Epidermal melanocyte (primary cell): ENCODE data around the gene FSTL5.

Source experiments
- DNase-seq: peaks from one replicate; pipeline ENCODE4 v3.0.0; 2011; ENCODE audit warnings: low spot score; ENCODE audit not compliant: insufficient read length

Gene FSTL5

GRCh38 chr4:161583549-161583948 lies 580.3 kb downstream of the FSTL5 start:
- no peak for DNase-seq

GRCh38 chr4:161581262-161582230 lies 582.3 kb downstream of the FSTL5 start:
- DNase-seq, result no peak

DNA sequence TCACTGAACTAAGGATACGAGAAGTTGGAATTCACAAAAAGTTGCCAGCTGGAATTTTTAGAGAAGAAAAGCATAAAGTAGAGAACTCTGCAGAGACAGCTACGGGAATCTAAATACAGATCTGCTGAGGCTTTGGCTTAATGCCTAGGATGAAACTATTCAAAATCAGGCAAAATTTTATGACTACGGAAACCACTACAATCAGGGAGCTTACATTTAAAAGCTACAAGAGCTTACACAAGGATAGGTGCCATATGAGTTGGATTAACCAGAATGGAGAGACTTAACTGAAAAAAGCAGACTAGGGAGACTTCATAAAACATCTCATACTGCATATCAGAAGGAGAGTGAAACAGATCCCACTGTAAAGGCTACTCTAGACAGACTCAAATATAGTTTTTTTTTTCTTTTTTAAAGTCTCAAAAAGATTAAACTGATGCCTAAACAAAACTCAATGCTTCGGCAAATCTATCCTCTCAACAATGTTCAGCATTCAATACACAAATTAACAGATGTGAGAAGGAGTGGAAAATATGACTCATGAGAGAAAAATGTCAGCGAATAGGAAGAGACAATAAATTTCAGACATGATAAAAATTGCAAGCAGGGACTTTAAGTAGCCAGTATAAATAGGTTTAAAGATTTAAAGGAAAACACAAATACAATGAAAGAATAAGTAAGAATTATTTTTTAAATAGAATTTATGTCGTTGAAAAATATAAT lies 586.1 kb downstream of the FSTL5 start:
- peak; percentile 31 for DNase-seq

DNA sequence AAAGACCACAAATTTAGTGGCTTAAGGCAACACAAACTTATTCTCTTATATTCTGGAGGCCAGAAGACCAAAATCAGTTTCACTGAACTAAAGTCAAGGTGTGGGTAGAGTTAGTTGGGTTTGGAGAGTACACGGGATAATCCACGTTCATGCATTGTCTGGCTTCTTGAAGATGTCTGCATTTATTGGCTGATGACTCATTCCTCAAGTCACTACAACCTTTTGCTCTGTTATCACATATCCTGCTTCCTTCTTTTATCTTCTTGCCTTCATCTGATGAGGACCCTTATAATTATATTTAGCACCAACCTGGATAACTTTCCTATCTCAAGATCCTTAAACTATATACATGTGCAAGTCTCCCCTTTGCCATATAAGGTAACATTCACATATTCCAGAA lies 590.0 kb downstream of the FSTL5 start:
- no peak for DNase-seq

DNA sequence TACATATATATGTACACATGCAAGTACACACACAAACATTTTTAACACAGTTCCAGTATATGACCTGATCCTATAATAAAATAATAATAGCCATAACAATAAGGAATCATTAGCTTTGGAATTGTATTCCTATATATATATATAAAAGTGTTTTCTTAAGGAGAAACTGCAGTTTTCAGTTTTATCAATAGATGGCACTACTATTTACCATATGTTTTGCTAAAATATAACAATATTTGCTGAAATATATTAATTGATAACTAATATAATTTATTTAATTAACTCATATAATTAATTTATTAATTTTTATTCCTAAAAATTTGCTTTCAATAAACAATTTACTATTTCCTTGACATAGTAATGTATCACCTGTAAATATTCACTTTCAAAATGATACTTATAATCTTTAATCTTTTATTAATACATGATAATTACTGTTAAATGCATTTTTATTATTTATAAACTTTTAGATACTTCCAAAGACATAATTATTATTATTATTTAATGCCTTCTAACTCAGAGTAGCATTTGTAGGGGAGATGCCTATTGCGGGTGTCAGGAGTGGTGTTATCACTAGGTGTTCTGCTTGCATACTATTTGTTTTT lies 599.5 kb downstream of the FSTL5 start:
- no peak for DNase-seq

GRCh38 chr4:161555689-161556660 lies 607.8 kb downstream of the FSTL5 start:
- DNase-seq, result no peak

- DNase-seq, result no peak
Observed at GRCh38 chr4:161554372-161554990, 609.3 kb downstream of the FSTL5 start.

DNA sequence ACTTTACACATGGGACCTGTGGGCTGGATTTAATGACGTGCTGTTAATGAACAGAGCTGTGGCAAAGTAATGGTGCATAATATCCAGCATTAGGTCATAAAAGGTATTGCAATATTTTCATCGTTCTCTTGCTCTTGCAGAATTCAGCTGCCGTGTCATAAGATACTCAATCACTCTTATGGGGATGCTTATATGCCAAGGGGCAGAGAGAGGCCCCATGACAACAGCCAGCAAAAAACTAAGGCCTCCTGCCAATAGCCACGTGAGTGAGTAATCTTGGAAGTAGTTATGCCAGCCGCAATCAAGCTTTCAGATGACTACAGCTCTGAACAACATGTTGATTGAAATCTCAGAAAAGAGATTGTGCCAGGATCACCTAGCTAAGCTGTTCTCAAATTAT lies 616.9 kb downstream of the FSTL5 start:
- no peak for DNase-seq

DNA sequence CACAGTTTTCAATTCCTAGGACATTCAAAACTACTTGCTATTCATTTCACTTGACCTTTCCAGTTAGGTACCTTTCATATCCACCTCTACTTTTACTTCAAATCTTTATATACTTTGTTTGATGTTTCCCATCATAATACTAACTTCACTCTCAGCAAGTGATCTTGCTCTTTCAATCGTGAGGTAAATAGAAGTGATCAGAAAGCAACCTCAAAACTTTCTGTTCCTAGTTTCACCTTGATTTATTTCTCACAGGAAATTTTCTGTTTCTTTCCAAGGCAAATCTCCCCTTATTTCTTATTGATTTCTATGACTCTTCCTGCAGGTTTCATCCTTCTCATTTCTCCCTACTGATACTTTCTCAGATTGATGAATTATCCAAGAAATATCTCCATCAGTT lies 623.5 kb downstream of the FSTL5 start:
- DNase-seq, result no peak

DNA sequence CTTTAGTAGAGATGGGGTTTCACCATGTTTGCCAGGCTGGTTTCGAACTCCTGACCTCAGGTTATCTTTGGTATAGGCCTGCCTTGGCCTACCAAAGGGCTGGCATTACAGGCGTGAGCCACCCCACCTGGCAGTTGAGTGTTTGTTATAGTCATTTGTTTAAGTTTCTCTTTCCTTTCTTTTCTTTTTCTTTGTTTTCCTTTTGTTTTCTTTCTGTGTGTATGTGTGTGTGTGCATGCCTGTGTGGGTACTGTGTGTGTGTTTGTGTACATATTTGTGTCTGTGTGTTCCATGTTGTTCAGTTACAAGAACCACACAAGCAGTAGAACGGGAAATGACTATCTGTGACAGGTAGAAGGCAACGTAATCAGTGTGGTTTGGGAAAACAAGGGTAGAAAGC lies 624.9 kb downstream of the FSTL5 start:
- DNase-seq, result no peak

DNA sequence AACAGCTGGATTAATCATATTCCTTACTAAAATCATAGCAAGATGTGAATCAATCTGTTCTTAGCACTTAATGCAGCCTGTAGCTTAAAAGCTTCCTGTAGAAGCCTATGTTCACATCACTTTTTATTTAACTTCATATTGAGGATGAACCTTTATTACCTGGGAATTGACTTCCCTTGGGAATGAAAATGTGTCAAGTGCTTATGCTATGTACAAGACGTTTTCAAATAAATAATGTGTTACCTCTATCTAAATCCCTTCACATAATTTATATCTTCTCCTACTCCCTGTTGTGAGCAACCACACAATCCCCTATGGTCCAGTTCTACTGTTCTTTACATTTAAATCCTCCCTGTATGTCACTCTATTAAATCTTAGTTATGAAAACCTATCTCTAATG lies 633.1 kb downstream of the FSTL5 start:
- no peak for DNase-seq

DNA sequence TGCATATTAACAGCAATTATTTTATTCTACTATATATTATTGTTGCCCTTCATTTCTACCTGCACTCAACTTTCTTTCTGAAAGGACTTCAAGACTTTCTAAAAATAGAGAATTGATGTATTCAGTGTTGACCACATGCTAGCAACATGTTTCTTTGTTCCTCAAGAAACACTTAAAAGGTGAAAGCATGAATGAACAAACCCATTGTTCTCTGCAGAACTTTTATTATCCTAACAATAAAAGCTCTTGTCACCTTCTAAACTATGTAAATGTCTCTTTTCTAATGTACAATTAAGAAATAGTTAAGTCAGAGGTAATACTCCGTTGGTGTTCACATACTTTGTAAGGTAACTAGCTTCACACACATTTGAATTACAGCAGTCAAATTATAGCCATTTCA lies 638.7 kb downstream of the FSTL5 start:
- no peak for DNase-seq

GRCh38 chr4:161522031-161522430 lies 641.8 kb downstream of the FSTL5 start:
- no peak for DNase-seq

DNA sequence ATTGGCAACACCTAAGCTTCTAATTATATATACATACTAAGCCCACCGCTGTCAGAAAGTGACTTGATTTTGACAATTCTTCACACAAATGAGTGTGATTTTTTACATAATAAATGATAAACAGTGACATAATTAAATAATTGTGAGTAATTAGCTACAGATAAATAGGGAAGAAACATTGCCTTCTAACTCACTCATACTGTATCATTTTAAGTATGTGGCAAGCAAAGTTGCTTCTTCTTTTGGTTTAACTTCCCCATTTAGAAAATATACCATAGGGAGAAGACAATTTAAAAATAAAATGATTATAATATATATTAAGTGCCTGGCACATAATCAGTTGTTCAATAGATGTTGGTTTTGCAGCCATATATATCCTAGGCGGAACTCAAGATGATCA lies 644.2 kb downstream of the FSTL5 start:
- no peak for DNase-seq

GRCh38 chr4:161517941-161518340 lies 645.9 kb downstream of the FSTL5 start:
- no peak for DNase-seq

DNA sequence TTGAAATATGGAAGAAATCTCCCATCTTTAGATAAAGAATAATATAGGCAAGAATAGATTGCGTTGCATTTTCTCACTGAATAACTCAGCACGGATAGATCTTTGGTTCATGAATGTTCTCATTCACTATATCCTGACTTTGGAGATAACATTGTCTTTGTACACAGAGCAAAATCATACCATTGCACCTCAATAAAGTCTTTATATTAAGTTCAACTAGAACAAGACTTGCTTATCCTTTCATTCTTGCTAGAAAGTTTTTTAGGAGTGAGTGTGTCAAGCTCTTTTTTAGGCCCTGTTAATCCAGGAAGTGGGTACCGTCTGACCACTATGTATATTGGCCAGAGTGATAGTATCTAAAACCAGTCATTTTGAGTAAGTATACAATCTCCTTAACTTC lies 658.7 kb downstream of the FSTL5 start:
- no peak for DNase-seq

DNA sequence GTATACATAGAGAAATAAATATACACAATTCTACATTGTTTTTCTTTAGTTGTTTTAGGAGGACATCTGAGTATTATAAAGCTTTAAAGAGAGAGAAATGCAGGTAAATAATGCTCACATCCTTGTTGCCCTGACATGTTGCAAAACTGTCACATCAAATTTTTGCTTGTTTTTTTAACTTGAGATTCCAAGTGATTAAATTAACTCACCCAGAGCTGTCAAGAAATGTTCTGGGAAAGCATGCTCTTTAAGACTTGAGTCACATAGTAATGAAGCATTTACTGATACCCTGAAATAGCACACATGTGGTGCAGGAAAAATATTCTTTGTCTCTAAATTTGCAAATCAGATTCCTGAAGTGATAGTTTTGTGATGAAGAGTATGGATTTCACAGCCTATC lies 665.6 kb downstream of the FSTL5 start:
- no peak for DNase-seq

GRCh38 chr4:161486461-161486860 lies 677.3 kb downstream of the FSTL5 start:
- no peak for DNase-seq

DNA sequence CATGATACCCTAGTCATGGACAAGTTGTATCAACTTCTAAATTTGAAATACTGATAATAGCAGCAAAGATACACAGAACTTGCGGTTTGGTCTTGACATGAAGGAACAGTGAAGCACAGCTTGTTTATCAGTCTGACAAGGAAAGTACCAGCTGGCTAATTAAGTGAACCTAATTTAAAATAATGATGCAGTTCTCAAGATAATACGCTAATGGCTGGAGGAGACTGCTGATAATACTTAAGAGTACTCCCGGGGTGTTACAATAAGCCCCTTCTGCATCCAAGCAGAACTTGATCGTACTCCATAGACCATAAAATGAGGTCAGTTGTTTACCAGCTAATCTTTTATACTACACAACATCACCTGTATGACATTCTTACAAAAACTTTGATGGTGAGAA lies 697.5 kb downstream of the FSTL5 start:
- DNase-seq, result no peak

- no peak for DNase-seq
Observed at GRCh38 chr4:161463436-161463835, 700.4 kb downstream of the FSTL5 start.

- no peak for DNase-seq
Observed at GRCh38 chr4:161457906-161458305, 705.9 kb downstream of the FSTL5 start.
